ENCODE data around the gene TSHZ1.

DNA sequence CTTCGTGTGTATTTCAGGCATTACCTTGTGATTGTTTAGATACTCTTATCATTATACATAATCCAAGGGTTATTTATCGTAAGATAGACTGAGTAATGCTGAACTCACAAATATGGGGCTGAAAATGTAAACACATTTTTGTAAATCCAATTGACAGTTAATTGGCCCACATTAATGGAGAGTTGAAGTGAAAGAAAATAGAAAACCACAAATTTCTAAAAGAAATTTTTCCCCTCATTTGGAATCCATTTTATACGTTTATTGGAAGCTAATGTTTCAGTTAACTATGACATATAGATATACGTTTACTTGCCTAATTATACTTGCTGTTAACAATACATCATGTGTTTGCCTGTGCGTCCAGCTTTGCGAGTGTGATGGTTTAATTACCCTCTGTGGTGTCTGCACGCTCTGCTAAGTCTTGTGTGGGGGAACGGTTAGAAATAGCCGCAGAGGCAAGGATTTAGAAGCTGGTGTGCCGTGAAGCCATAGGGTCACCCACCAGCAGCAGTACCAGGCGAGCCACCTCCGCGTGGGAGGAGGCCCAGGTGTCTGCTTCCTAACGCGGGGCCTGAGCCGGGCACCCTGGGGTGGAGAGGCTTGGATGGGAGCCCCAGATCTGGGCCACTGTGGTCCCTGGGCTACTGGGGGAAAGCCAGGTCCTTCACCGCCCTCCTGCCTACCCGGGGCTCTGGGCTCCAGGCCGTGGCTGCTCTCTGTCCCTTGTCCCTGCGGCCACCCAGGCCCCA lies 38.0 kb downstream of the TSHZ1 start:
- TF ChIP-seq, protein P1, sequence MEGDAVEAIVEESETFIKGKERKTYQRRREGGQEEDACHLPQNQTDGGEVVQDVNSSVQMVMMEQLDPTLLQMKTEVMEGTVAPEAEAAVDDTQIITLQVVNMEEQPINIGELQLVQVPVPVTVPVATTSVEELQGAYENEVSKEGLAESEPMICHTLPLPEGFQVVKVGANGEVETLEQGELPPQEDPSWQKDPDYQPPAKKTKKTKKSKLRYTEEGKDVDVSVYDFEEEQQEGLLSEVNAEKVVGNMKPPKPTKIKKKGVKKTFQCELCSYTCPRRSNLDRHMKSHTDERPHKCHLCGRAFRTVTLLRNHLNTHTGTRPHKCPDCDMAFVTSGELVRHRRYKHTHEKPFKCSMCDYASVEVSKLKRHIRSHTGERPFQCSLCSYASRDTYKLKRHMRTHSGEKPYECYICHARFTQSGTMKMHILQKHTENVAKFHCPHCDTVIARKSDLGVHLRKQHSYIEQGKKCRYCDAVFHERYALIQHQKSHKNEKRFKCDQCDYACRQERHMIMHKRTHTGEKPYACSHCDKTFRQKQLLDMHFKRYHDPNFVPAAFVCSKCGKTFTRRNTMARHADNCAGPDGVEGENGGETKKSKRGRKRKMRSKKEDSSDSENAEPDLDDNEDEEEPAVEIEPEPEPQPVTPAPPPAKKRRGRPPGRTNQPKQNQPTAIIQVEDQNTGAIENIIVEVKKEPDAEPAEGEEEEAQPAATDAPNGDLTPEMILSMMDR (IDR thresholded peaks at IDR 0.05), result no peak
- TF ChIP-seq POLR2A (IDR thresholded peaks at IDR 0.05), result no peak
- no peak for TF ChIP-seq EP300 (IDR thresholded peaks at IDR 0.05)
